PC-9 (cell line): ENCODE measurements around the gene RCOR1. TPM values are rescaled to one million over a fixed set of nuclear protein-coding genes. Genes with fewer than 3 reads are reported as not detected.

Experiments
- BruUV-seq: library from RNA; stranded (reverse); fragments of 400-500 nt; replicated peaks from 2 replicates; lab custom pipeline; 2021; lab: Mats Ljungman, UMichigan
- CTCF ChIA-PET: fragments of 300-600 bp; sonication (Branson Sonifier 250); formaldehyde crosslinking; loops from one replicate; lab custom pipeline; 2022; ENCODE audit warnings: antibody characterized with exemption; lab: Charles Lee
- POLR2A ChIA-PET: fragments of 300-600 bp; sonication (Branson Sonifier 250); formaldehyde crosslinking; loops from one replicate; lab custom pipeline; 2022; ENCODE audit warnings: antibody characterized with exemption; ENCODE audit not compliant: unreplicated experiment; lab: Charles Lee
- DNase-seq, 2 experiments: peaks; one replicate each; pipeline versions ENCODE4 v3.0.0 to v3.0.0-alpha.2; 2015 to 2022; ENCODE audit warnings: mixed read lengths in 1 of 2
- H2AFZ ChIP-seq: fragments of 200-600 bp; sonication (generic); 2 replicates; pipeline ENCODE4 v1.8.1; 2017; ENCODE audit warnings: antibody characterized with exemption
- H3F3A ChIP-seq: fragments of 200-600 bp; sonication (generic); 2 replicates; pipeline ENCODE4 v1.8.1; 2017; ENCODE audit warnings: antibody characterized with exemption, mild to moderate bottlenecking, low read depth; ENCODE audit not compliant: insufficient read depth
- H3K27ac ChIP-seq: fragments of 200-600 bp; sonication (generic); 2 replicates; pipeline ENCODE4 v1.6.1; 2016; ENCODE audit warnings: mixed run types
- H3K27me3 ChIP-seq: fragments of 200-600 bp; sonication (generic); 2 replicates; pipeline ENCODE4 v1.6.1; 2016; ENCODE audit warnings: low read depth, mixed run types; ENCODE audit not compliant: insufficient read depth
- H3K36me3 ChIP-seq: fragments of 200-600 bp; sonication (generic); 2 replicates; pipeline ENCODE4 v1.6.1; 2016; ENCODE audit warnings: low read depth, mixed run types
- H3K4me1 ChIP-seq: fragments of 200-600 bp; sonication (generic); replicated peaks from 2 replicates; pipeline ENCODE4 v1.6.1; 2016; ENCODE audit warnings: mixed run types; ENCODE audit not compliant: insufficient read depth
- H3K4me2 ChIP-seq: fragments of 200-600 bp; sonication (generic); 2 replicates; pipeline ENCODE4 v1.6.1; 2017; ENCODE audit warnings: mixed run types
- H3K4me3 ChIP-seq: fragments of 200-600 bp; sonication (generic); 2 replicates; pipeline ENCODE4 v1.6.1; 2016; ENCODE audit warnings: mixed run types
- H3K79me2 ChIP-seq: fragments of 200-600 bp; sonication (generic); 2 replicates; pipeline ENCODE4 v1.6.1; 2017; ENCODE audit warnings: low read depth, mixed run types
- H3K9me2 ChIP-seq: fragments of 200-600 bp; sonication (generic); 2 replicates; pipeline ENCODE4 v1.8.1; 2017; ENCODE audit warnings: mild to moderate bottlenecking; ENCODE audit not compliant: insufficient read depth
- H3K9me3 ChIP-seq: fragments of 200-600 bp; sonication (generic); 2 replicates; pipeline ENCODE4 v1.8.1; 2016; ENCODE audit warnings: low read depth; ENCODE audit not compliant: insufficient read depth
- H4K20me1 ChIP-seq: fragments of 200-600 bp; sonication (generic); 2 replicates; pipeline ENCODE4 v1.8.1; 2017; ENCODE audit not compliant: insufficient read depth
- CTCF ChIP-seq: fragments of 200-600 bp; sonication (generic); conservative IDR thresholded peaks from 2 replicates; pipeline ENCODE4 v1.6.1; 2017; ENCODE audit warnings: mixed run types, antibody characterized with exemption, mild to moderate bottlenecking, moderate library complexity
- EZH2 ChIP-seq: fragments of 200-600 bp; sonication (generic); IDR thresholded peaks from 2 replicates; pipeline ENCODE4 v1.8.0; 2017; ENCODE audit warnings: antibody characterized with exemption, low read depth
- intact Hi-C: fragments of 100-400 bp; cut with micrococcal nuclease; formaldehyde crosslinking; loops from one replicate; pipeline ENCODE4 v1.10.0; 2022; ENCODE audit not compliant: unreplicated experiment
- total RNA-seq: library from RNA; stranded (reverse); gene quantifications from 2 replicates; pipeline ENCODE4 v1.2.3, GENCODE V29; 2021

Gene RCOR1
- total RNA-seq, 1 experiment from 2014 or later: 67.2 TPM

GRCh38 chr14:102717276-102717675 lies 124.8 kb downstream of the RCOR1 start:
- Histone ChIP-seq H3K36me3 (0 out of 2 replicates have a peak, but pooled peaks cover 23% of the 10 kb centered on the region), H3K4me2 (no peak overlapping the region), H2AFZ (no peak overlapping the region), H3K4me1 (peaks cover 2% of the 10 kb centered on the region; the same call in 1 of the 2 replicates), H4K20me1 (no peaks in the 10 kb centered on the region), H3K4me3 (no peak overlapping the region), H3K79me2 (peaks cover 7% of the 10 kb centered on the region; the same call in 1 of the 2 replicates), H3K27me3 (no peaks in the 10 kb centered on the region), H3F3A (peaks cover 14% of the 10 kb centered on the region; the same call in 1 of the 2 replicates), H3K27ac (no peak overlapping the region), H3K9me3 (no peaks in the 10 kb centered on the region), H3K9me2 (no peaks in the 10 kb centered on the region)
- TF ChIP-seq CTCF: no peak
- TF ChIP-seq EZH2: no peak
- POLR2A ChIA-PET: no interaction called here
- BruUV-seq: no TSS peak
- intact Hi-C loops: no loop called here
- DNase-seq: no peak
- CTCF ChIA-PET: interaction anchor here (0.6 kb wide), 1 partner anchor 21 kb away, joined by 3 read pairs; no protein-coding TSS in a partner anchor

- Histone ChIP-seq H3K27me3 (no peaks in the 10 kb centered on the region), H3K4me3 (no peak overlapping the region), H3K4me2 (no peak overlapping the region), H3K9me2 (no peaks in the 10 kb centered on the region), H3F3A (no peaks in the 10 kb centered on the region), H3K27ac (no peak overlapping the region), H3K9me3 (no peaks in the 10 kb centered on the region), H4K20me1 (peaks cover 4% of the 10 kb centered on the region), H3K36me3 (peaks cover 41% of the 10 kb centered on the region; the same call in 1 of the 2 replicates), H2AFZ (no peak overlapping the region), H3K79me2 (peaks cover under 1% of the 10 kb centered on the region; the same call in 1 of the 2 replicates), H3K4me1 (no peaks in the 10 kb centered on the region)
- TF ChIP-seq EZH2: no peak
- no peak for TF ChIP-seq CTCF
- ChIA-PET CTCF (no interaction called here), POLR2A (no interaction called here)
- no TSS peak for BruUV-seq
- intact Hi-C loops: no loop called here
- no peak for DNase-seq
These were observed 130.2 kb downstream of the RCOR1 start for GRCh38 chr14:102722646-102723045.

GRCh38 chr14:102723650-102724049 lies 131.2 kb downstream of the RCOR1 start:
- H3K36me3 ChIP-seq: peaks cover 35% of the 10 kb centered on the region; the same call in 1 of the 2 replicates
- H3K9me2 ChIP-seq: no peaks in the 10 kb centered on the region
- no peak overlapping the region for H3K27ac ChIP-seq
- no peaks in the 10 kb centered on the region for H3K79me2 ChIP-seq
- no peak overlapping the region for H3K4me3 ChIP-seq
- no peak for TF ChIP-seq CTCF
- TF ChIP-seq EZH2: no peak
- intact Hi-C loops: no loop called here
- H3F3A ChIP-seq: no peaks in the 10 kb centered on the region
- H4K20me1 ChIP-seq: peaks cover 4% of the 10 kb centered on the region
- CTCF ChIA-PET: no interaction called here
- H3K9me3 ChIP-seq: no peaks in the 10 kb centered on the region
- no TSS peak for BruUV-seq
- no peaks in the 10 kb centered on the region for H3K27me3 ChIP-seq
- DNase-seq: no peak
- H3K4me1 ChIP-seq: no peaks in the 10 kb centered on the region
- H2AFZ ChIP-seq: no peak overlapping the region
- POLR2A ChIA-PET: no interaction called here
- no peak overlapping the region for H3K4me2 ChIP-seq
